Thyroid gland (tissue), 4 donors: ENCODE data around the gene WNT11. TPM values are rescaled to one million over a fixed set of nuclear protein-coding genes. Genes with fewer than 3 reads are reported as not detected.

Experiments
- DNase-seq, 2 donors: peaks; one replicate each; pipeline ENCODE4 v3.0.0-alpha.2; 2019
- H3K27ac ChIP-seq, 3 donors: fragments of 200-600 bp; sonication (generic); 1 replicate in 2 of 3; 2 replicates in 1 of 3; pipeline ENCODE4 v1.5.1; 2016 to 2019; ENCODE audit warnings: mild to moderate bottlenecking in 1 of 3, moderate library complexity in 1 of 3
- H3K27me3 ChIP-seq: fragments of 200-600 bp; sonication (generic); one replicate; pipeline ENCODE4 v1.5.1; 2019
- H3K36me3 ChIP-seq, 2 donors: fragments of 200-600 bp; sonication (generic); one replicate each; pipeline ENCODE4 v1.5.1; 2016 to 2019
- H3K4me1 ChIP-seq, 2 donors: fragments of 200-600 bp; sonication (generic); one replicate each; pipeline ENCODE4 v1.5.1; 2017 to 2019
- H3K4me3 ChIP-seq, 3 donors: fragments of 200-600 bp; sonication (generic); replicated peaks in 1 of 3; 1 replicate in 2 of 3; 2 replicates in 1 of 3; pipeline ENCODE4 v1.5.1; 2016; ENCODE audit warnings: mild to moderate bottlenecking in 1 of 3
- H3K9me3 ChIP-seq: fragments of 200-600 bp; sonication (generic); one replicate; pipeline ENCODE4 v1.5.1; 2017
- POLR2A ChIP-seq, 2 donors: fragments of 450-650 bp; IDR thresholded peaks; one replicate each; pipeline ENCODE4 v1.6.1; 2017; ENCODE audit warnings: antibody characterized with exemption in 2 of 2, mild to moderate bottlenecking in 2 of 2, moderate library complexity in 1 of 2
- WGBS, 2 donors: methylation state at CpG; one replicate each; pipeline ENCODE4 v1.1.5; 2017; 5-methylcytosine and 5-hydroxymethylcytosine counted together
- intact Hi-C: fragments of 100-400 bp; cut with DNase I; formaldehyde crosslinking; loops from one replicate; pipeline ENCODE4 v1.15.1; 2023
- total RNA-seq, 4 donors: library from RNA; depleted of rRNA; stranded (reverse); fragments of >200 nt; gene quantifications; one replicate each; pipeline ENCODE4 v1.2.3, GENCODE V29; 2016
- TF ChIP-seq, protein P1 (sequence below), 6 experiments: fragments of 200-600 bp in 3 of 6; fragments of 450-650 bp in 3 of 6; sonication (generic) in 3 of 6; IDR thresholded peaks; one replicate each; pipeline ENCODE4 v1.5.1; 2016 to 2019; ENCODE audit warnings: antibody characterized with exemption in 6 of 6, mild to moderate bottlenecking in 2 of 6, inconsistent platforms in 1 of 6, moderate library complexity in 1 of 6

WNT11 gene
- total RNA-seq, 4 donors from 2014 or later = 7.3 to 31.5 (median 10.7) TPM

GRCh38 chr11:76234416-76235232, 28.3 kb upstream of the WNT11 start:
- WGBS, 2 donors = 7 to 21% methylated on average over 14 to 33 of the region's 38 CpGs
- Histone ChIP-seq H3K4me1 (peaks cover 4 to 13% of the 10 kb centered on the region in 2 donors), H3K4me3 (peak overlapping the region; percentile 46 to 92 (median 81)), H3K27ac (peak overlapping the region; percentile 68 to 77 (median 75)), H3K9me3 (no peaks in the 10 kb centered on the region), H3K36me3 (no peaks in the 10 kb centered on the region), H3K27me3 (no peaks in the 10 kb centered on the region)
- intact Hi-C loops = no loop called here
- DNase-seq = peak; percentile 49 to 56
- no peak for TF ChIP-seq POLR2A (IDR thresholded peaks at IDR 0.05)
- TF ChIP-seq, protein P1, sequence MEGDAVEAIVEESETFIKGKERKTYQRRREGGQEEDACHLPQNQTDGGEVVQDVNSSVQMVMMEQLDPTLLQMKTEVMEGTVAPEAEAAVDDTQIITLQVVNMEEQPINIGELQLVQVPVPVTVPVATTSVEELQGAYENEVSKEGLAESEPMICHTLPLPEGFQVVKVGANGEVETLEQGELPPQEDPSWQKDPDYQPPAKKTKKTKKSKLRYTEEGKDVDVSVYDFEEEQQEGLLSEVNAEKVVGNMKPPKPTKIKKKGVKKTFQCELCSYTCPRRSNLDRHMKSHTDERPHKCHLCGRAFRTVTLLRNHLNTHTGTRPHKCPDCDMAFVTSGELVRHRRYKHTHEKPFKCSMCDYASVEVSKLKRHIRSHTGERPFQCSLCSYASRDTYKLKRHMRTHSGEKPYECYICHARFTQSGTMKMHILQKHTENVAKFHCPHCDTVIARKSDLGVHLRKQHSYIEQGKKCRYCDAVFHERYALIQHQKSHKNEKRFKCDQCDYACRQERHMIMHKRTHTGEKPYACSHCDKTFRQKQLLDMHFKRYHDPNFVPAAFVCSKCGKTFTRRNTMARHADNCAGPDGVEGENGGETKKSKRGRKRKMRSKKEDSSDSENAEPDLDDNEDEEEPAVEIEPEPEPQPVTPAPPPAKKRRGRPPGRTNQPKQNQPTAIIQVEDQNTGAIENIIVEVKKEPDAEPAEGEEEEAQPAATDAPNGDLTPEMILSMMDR (IDR thresholded peaks at IDR 0.05) = no peak

GRCh38 chr11:76234021-76234415, 27.7 kb upstream of the WNT11 start:
- H3K4me1 ChIP-seq = peaks cover 4 to 13% of the 10 kb centered on the region in 2 donors
- intact Hi-C loops = no loop called here
- TF ChIP-seq, protein P1 (IDR thresholded peaks at IDR 0.05) = no peak
- no peak for TF ChIP-seq POLR2A (IDR thresholded peaks at IDR 0.05)
- no peak overlapping the region for H3K4me3 ChIP-seq
- no peaks in the 10 kb centered on the region for H3K27me3 ChIP-seq
- H3K27ac ChIP-seq = peak overlapping the region in 2 of 3 donors; percentile 75 to 77
- peak; percentile 20 for DNase-seq
- H3K36me3 ChIP-seq = no peaks in the 10 kb centered on the region
- no peaks in the 10 kb centered on the region for H3K9me3 ChIP-seq
- 70 to 74% methylated on average over 6 to 7 of the region's 8 CpGs for WGBS, 2 donors

GRCh38 chr11:76233196-76233921, 27.1 kb upstream of the WNT11 start:
- 94 to 97% methylated on average over 9 of the region's 9 CpGs for WGBS, 2 donors
- DNase-seq = no peak

GRCh38 chr11:76232026-76232665, 25.8 kb upstream of the WNT11 start:
- TF ChIP-seq POLR2A (IDR thresholded peaks at IDR 0.05) = no peak
- DNase-seq = no peak
- intact Hi-C loops = no loop called here
- no peaks in the 10 kb centered on the region for H3K9me3 ChIP-seq
- H3K27ac ChIP-seq = no peak overlapping the region
- peaks cover 4 to 13% of the 10 kb centered on the region in 2 donors for H3K4me1 ChIP-seq
- no peaks in the 10 kb centered on the region for H3K36me3 ChIP-seq
- H3K27me3 ChIP-seq = no peaks in the 10 kb centered on the region
- WGBS, 2 donors = 61 to 74% methylated on average over 10 of the region's 10 CpGs
- no peak overlapping the region for H3K4me3 ChIP-seq

More at GRCh38 chr11:76233196-76233921, 27.1 kb upstream of the WNT11 start:
- Histone ChIP-seq H3K4me1 (peaks cover 4 to 13% of the 10 kb centered on the region in 2 donors), H3K4me3 (no peak overlapping the region), H3K36me3 (no peaks in the 10 kb centered on the region), H3K27ac (peak overlapping the region in 1 of 3 donors; percentile 77), H3K9me3 (no peaks in the 10 kb centered on the region), H3K27me3 (no peaks in the 10 kb centered on the region)
- TF ChIP-seq, protein P1 (IDR thresholded peaks at IDR 0.05) = no peak
- TF ChIP-seq POLR2A (IDR thresholded peaks at IDR 0.05) = no peak
- intact Hi-C loops = no loop called here

DNA sequence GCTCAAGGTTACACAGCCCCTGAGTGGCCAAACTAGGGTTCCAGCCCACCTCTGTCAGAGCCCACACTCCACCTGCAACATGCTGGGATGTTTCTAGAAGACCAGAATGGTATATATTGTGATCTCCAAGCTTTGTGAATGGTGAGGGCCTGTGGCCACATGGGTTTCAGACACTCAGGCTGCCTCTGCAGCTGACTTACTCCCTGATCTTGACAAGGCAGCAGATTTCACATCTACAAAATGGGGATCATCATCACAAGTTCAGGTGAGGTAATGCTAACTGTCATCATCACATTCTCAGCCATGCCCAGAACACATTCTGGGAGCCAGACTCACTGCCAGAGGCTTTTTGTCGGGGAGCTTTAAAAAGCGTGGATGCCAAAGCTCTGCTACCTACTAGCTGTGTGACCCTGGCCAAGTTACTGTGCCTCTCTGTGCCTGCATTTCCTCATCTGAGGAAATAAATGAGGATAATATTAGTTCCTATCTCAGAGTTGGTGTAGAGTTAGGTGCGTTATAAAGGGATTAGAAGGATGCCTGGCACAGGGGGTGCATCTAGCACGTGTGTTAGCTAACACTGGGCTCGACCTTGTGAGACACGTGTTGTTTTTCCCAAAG, 24.9 kb upstream of the WNT11 start:
- Histone ChIP-seq H3K27ac (no peak overlapping the region), H3K4me1 (peaks cover 0 to 13% of the 10 kb centered on the region in 2 donors), H3K27me3 (no peaks in the 10 kb centered on the region), H3K4me3 (no peak overlapping the region), H3K36me3 (no peaks in the 10 kb centered on the region), H3K9me3 (no peaks in the 10 kb centered on the region)
- DNase-seq = no peak
- WGBS, 2 donors = 93 to 94% methylated on average over 6 of the region's 6 CpGs
- TF ChIP-seq, protein P1 (IDR thresholded peaks at IDR 0.05) = no peak
- TF ChIP-seq POLR2A (IDR thresholded peaks at IDR 0.05) = no peak
- intact Hi-C loops = no loop called here
